Measurements from ENCODE around the gene S100A4. TPM values are rescaled to one million over a fixed set of nuclear protein-coding genes. Genes with fewer than 3 reads are reported as not detected.

S100A4 gene
- total and polyA plus RNA-seq, 2 experiments from 2014 or later = 14.2 to 36.0 TPM

GRCh38 chr1:153556348-153556747, 10.7 kb upstream of the S100A4 start:
- no peaks in the 10 kb centered on the region for H3K79me2 ChIP-seq (replicated peaks; ENCODE audit: insufficient read depth)
- no peaks in the 10 kb centered on the region for H3K9me3 Mint-ChIP-seq
- H3K4me1 ChIP-seq (ENCODE audit: insufficient read depth) = no peaks in the 10 kb centered on the region
- no peak overlapping the region for H3K4me3 Mint-ChIP-seq
- H3K4me1 Mint-ChIP-seq = peaks cover 5% of the 10 kb centered on the region
- ATAC-seq = no peak
- H3K27me3 ChIP-seq (ENCODE audit: insufficient read depth) = no peaks in the 10 kb centered on the region
- no peak for TF ChIP-seq ETS1 (IDR thresholded peaks at IDR 0.05)
- TF ChIP-seq NANOG (IDR thresholded peaks at IDR 0.05; ENCODE audit: borderline replicate concordance) = no peak
- no peak for TF ChIP-seq POLR2AphosphoS5 (IDR thresholded peaks at IDR 0.05; ENCODE audit: low read depth)
- TF ChIP-seq, protein P1, sequence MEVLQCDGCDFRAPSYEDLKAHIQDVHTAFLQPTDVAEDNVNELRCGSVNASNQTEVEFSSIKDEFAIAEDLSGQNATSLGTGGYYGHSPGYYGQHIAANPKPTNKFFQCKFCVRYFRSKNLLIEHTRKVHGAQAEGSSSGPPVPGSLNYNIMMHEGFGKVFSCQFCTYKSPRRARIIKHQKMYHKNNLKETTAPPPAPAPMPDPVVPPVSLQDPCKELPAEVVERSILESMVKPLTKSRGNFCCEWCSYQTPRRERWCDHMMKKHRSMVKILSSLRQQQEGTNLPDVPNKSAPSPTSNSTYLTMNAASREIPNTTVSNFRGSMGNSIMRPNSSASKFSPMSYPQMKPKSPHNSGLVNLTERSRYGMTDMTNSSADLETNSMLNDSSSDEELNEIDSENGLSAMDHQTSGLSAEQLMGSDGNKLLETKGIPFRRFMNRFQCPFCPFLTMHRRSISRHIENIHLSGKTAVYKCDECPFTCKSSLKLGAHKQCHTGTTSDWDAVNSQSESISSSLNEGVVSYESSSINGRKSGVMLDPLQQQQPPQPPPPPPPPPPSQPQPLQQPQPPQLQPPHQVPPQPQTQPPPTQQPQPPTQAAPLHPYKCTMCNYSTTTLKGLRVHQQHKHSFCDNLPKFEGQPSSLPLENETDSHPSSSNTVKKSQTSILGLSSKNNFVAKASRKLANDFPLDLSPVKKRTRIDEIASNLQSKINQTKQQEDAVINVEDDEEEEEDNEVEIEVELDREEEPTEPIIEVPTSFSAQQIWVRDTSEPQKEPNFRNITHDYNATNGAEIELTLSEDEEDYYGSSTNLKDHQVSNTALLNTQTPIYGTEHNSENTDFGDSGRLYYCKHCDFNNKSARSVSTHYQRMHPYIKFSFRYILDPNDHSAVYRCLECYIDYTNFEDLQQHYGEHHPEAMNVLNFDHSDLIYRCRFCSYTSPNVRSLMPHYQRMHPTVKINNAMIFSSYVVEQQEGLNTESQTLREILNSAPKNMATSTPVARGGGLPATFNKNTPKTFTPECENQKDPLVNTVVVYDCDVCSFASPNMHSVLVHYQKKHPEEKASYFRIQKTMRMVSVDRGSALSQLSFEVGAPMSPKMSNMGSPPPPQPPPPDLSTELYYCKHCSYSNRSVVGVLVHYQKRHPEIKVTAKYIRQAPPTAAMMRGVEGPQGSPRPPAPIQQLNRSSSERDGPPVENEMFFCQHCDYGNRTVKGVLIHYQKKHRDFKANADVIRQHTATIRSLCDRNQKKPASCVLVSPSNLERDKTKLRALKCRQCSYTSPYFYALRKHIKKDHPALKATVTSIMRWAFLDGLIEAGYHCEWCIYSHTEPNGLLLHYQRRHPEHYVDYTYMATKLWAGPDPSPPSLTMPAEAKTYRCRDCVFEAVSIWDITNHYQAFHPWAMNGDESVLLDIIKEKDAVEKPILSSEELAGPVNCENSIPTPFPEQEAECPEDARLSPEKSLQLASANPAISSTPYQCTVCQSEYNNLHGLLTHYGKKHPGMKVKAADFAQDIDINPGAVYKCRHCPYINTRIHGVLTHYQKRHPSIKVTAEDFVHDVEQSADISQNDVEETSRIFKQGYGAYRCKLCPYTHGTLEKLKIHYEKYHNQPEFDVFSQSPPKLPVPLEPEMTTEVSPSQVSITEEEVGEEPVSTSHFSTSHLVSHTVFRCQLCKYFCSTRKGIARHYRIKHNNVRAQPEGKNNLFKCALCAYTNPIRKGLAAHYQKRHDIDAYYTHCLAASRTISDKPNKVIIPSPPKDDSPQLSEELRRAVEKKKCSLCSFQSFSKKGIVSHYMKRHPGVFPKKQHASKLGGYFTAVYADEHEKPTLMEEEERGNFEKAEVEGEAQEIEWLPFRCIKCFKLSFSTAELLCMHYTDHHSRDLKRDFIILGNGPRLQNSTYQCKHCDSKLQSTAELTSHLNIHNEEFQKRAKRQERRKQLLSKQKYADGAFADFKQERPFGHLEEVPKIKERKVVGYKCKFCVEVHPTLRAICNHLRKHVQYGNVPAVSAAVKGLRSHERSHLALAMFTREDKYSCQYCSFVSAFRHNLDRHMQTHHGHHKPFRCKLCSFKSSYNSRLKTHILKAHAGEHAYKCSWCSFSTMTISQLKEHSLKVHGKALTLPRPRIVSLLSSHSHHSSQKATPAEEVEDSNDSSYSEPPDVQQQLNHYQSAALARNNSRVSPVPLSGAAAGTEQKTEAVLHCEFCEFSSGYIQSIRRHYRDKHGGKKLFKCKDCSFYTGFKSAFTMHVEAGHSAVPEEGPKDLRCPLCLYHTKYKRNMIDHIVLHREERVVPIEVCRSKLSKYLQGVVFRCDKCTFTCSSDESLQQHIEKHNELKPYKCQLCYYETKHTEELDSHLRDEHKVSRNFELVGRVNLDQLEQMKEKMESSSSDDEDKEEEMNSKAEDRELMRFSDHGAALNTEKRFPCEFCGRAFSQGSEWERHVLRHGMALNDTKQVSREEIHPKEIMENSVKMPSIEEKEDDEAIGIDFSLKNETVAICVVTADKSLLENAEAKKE (CRISPR knock-in tag; IDR thresholded peaks at IDR 0.05) = no peak
- no peak for TF ChIP-seq ZNF114 (CRISPR knock-in tag; IDR thresholded peaks at IDR 0.05)
- no peak for TF ChIP-seq ZNF331 (CRISPR knock-in tag; IDR thresholded peaks at IDR 0.05; ENCODE audit: low read depth)
- TF ChIP-seq STAT1 (IDR thresholded peaks at IDR 0.05; ENCODE audit: unreplicated experiment) = no peak
- TF ChIP-seq, protein P2, sequence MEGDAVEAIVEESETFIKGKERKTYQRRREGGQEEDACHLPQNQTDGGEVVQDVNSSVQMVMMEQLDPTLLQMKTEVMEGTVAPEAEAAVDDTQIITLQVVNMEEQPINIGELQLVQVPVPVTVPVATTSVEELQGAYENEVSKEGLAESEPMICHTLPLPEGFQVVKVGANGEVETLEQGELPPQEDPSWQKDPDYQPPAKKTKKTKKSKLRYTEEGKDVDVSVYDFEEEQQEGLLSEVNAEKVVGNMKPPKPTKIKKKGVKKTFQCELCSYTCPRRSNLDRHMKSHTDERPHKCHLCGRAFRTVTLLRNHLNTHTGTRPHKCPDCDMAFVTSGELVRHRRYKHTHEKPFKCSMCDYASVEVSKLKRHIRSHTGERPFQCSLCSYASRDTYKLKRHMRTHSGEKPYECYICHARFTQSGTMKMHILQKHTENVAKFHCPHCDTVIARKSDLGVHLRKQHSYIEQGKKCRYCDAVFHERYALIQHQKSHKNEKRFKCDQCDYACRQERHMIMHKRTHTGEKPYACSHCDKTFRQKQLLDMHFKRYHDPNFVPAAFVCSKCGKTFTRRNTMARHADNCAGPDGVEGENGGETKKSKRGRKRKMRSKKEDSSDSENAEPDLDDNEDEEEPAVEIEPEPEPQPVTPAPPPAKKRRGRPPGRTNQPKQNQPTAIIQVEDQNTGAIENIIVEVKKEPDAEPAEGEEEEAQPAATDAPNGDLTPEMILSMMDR (conservative IDR thresholded peaks at IDR 0.05; ENCODE audit: low read depth in 2 of 2) = no peak
- no peak for TF ChIP-seq CREB1 (CRISPR knock-in tag; IDR thresholded peaks at IDR 0.05; ENCODE audit: low read depth)
- TF ChIP-seq EZH2 (IDR thresholded peaks at IDR 0.05; ENCODE audit: low read depth, unreplicated experiment) = no peak
- TF ChIP-seq EZH2phosphoT487 (IDR thresholded peaks at IDR 0.05; ENCODE audit: unreplicated experiment) = no peak
- no peak for TF ChIP-seq REST (IDR thresholded peaks at IDR 0.05; ENCODE audit: unreplicated experiment)
- no peak for TF ChIP-seq JUNB (IDR thresholded peaks at IDR 0.05; ENCODE audit: unreplicated experiment)
- no peaks in the 10 kb centered on the region for H3K36me3 Mint-ChIP-seq (ENCODE audit: low read depth)
- no peak overlapping the region for H2AFZ ChIP-seq
- H3K9me2 ChIP-seq (ENCODE audit: insufficient read depth) = no peaks in the 10 kb centered on the region
- peaks cover 5% of the 10 kb centered on the region for H3K27me3 Mint-ChIP-seq (ENCODE audit: insufficient read depth, low read depth, poor library complexity)
- no peak overlapping the region for H3K4me2 ChIP-seq
- no peak overlapping the region for H3K27ac Mint-ChIP-seq
- H3K36me3 ChIP-seq (ENCODE audit: insufficient read depth) = no peaks in the 10 kb centered on the region
- no peaks in the 10 kb centered on the region for H3F3A ChIP-seq (replicated peaks; ENCODE audit: low read depth)
- H3K4me3 ChIP-seq = no peak overlapping the region
- H3K27ac ChIP-seq (ENCODE audit: low read depth) = no peak overlapping the region
- no peak for DNase-seq (ENCODE audit: low spot score)
- no peaks in the 10 kb centered on the region for H4K20me1 ChIP-seq (replicated peaks; ENCODE audit: insufficient read depth)

Measured in GM23338 (cell line).